HepG2 (cell line): Measurements from ENCODE around the gene ABHD17A. TPM values are rescaled to one million over a fixed set of nuclear protein-coding genes. Genes with fewer than 3 reads are reported as not detected.
A peak's percentile ranks its signal among the peaks of the same experiment; 100 is the strongest.

ENCODE experiments used
- ATF2 ChIP-seq: sonication (generic); formaldehyde crosslinking; IDR thresholded peaks from 2 replicates; pipeline ENCODE4 v1.4.0; 2020; ENCODE audit warnings: missing genetic modification reagents
- BRD4 ChIP-seq: sonication (generic); formaldehyde crosslinking; IDR thresholded peaks from 2 replicates; pipeline ENCODE4 v1.4.0; 2020; ENCODE audit warnings: missing genetic modification reagents
- CCDC6 ChIP-seq: sonication (generic); formaldehyde crosslinking; IDR thresholded peaks from 2 replicates; pipeline ENCODE4 v1.8.1; 2022; ENCODE audit warnings: mild to moderate bottlenecking, missing genetic modification reagents, moderate library complexity
- CENPBD1 ChIP-seq: sonication (generic); formaldehyde crosslinking; IDR thresholded peaks from 2 replicates; pipeline ENCODE4 v1.8.0; 2022; ENCODE audit warnings: missing genetic modification reagents, low read depth, mild to moderate bottlenecking, borderline replicate concordance
- FOXA1 ChIP-seq, 2 experiments: fragments of 450-650 bp in 1 of 2; sonication (generic) in 1 of 2; formaldehyde crosslinking in 1 of 2; IDR thresholded peaks; 2 replicates each; pipeline versions ENCODE4 v1.4.0 to v1.6.1; 2016 to 2020; ENCODE audit warnings: missing genetic modification reagents in 1 of 2
- JARID2 ChIP-seq: sonication (generic); formaldehyde crosslinking; IDR thresholded peaks from 2 replicates; pipeline ENCODE4 v1.8.1; 2023; ENCODE audit warnings: missing genetic modification reagents, inconsistent platforms; ENCODE audit not compliant: insufficient replicate concordance
- KAT2B ChIP-seq: fragments of 150-350 bp; IDR thresholded peaks from 2 replicates; pipeline ENCODE4 v1.6.1; 2014; ENCODE audit warnings: low read depth, low read length, borderline replicate concordance
- KDM1A ChIP-seq: IDR thresholded peaks from 2 replicates; pipeline ENCODE4 v1.6.1; 2016; ENCODE audit warnings: missing compliant biosample characterization
- MATR3 ChIP-seq: sonication (generic); formaldehyde crosslinking; IDR thresholded peaks from 2 replicates; pipeline ENCODE4 v1.4.0; 2020; ENCODE audit warnings: missing genetic modification reagents
- MEIS1 ChIP-seq: sonication (generic); formaldehyde crosslinking; IDR thresholded peaks from 2 replicates; pipeline ENCODE4 v1.9.0; 2021; ENCODE audit warnings: mild to moderate bottlenecking, missing genetic modification reagents, moderate library complexity, borderline replicate concordance
- MLLT10 ChIP-seq: sonication (generic); formaldehyde crosslinking; IDR thresholded peaks from 2 replicates; pipeline ENCODE4 v1.4.0; 2020; ENCODE audit warnings: missing genetic modification reagents
- NR2C2 ChIP-seq: sonication (generic); formaldehyde crosslinking; IDR thresholded peaks from 2 replicates; pipeline ENCODE4 v1.4.0; 2020; ENCODE audit warnings: missing genetic modification reagents, mild to moderate bottlenecking, moderate library complexity, borderline replicate concordance
- SOX6 ChIP-seq, 2 experiments: fragments of 450-650 bp in 1 of 2; sonication (generic) in 1 of 2; formaldehyde crosslinking in 1 of 2; IDR thresholded peaks; 2 replicates each; pipeline versions ENCODE4 v1.4.0 to v1.6.1; 2017 to 2020; ENCODE audit warnings: antibody characterized with exemption in 1 of 2, mild to moderate bottlenecking in 1 of 2, missing genetic modification reagents in 1 of 2
- TSC22D2 ChIP-seq: sonication (generic); formaldehyde crosslinking; IDR thresholded peaks from 2 replicates; pipeline ENCODE4 v1.5.1; 2020; ENCODE audit warnings: missing genetic modification reagents, mild to moderate bottlenecking, borderline replicate concordance
- ZBTB26 ChIP-seq: IDR thresholded peaks from 2 replicates; pipeline ENCODE4 v1.6.1; 2016; ENCODE audit warnings: missing compliant biosample characterization, missing genetic modification reagents, borderline replicate concordance
- ZNF263 ChIP-seq: sonication (generic); formaldehyde crosslinking; IDR thresholded peaks from 2 replicates; pipeline ENCODE4 v1.4.0; 2020; ENCODE audit warnings: missing genetic modification reagents
- ZNF281 ChIP-seq: sonication (generic); formaldehyde crosslinking; IDR thresholded peaks from 2 replicates; pipeline ENCODE4 v1.4.0; 2020; ENCODE audit warnings: missing genetic modification reagents, borderline replicate concordance
- ZNF34 ChIP-seq: sonication (generic); formaldehyde crosslinking; IDR thresholded peaks from 2 replicates; pipeline ENCODE4 v1.4.0; 2020; ENCODE audit warnings: mild to moderate bottlenecking, missing genetic modification reagents, borderline replicate concordance
- ZNF446 ChIP-seq: sonication (generic); formaldehyde crosslinking; IDR thresholded peaks from 2 replicates; pipeline ENCODE4 v1.5.0; 2020; ENCODE audit warnings: mild to moderate bottlenecking, missing genetic modification reagents
- ZNF562 ChIP-seq: sonication (generic); formaldehyde crosslinking; IDR thresholded peaks from 2 replicates; pipeline ENCODE4 v1.8.0; 2022; ENCODE audit warnings: missing genetic modification reagents, borderline replicate concordance
- ZNF644 ChIP-seq: IDR thresholded peaks from 2 replicates; pipeline ENCODE4 v1.6.1; 2016; ENCODE audit warnings: low read depth
- ZNF672 ChIP-seq: sonication (generic); formaldehyde crosslinking; IDR thresholded peaks from 2 replicates; pipeline ENCODE4 v1.8.1; 2022; ENCODE audit warnings: missing genetic modification reagents
- ZNF746 ChIP-seq: sonication (generic); formaldehyde crosslinking; IDR thresholded peaks from 2 replicates; pipeline ENCODE4 v1.8.0; 2022; ENCODE audit warnings: mild to moderate bottlenecking, missing genetic modification reagents
- ZNF878 ChIP-seq: sonication (generic); formaldehyde crosslinking; IDR thresholded peaks from 2 replicates; pipeline ENCODE4 v1.8.1; 2023; ENCODE audit warnings: mild to moderate bottlenecking, missing genetic modification reagents, moderate library complexity
- polyA plus RNA-seq, 8 experiments: library from polyadenylated mRNA; depleted of rRNA in 3 of 8; stranded (reverse) in 7 of 8; unstranded in 1 of 8; fragments of >200 nt; fragmentation: Illumina TruSeq in 4 of 8; extraction: Trizol in 4 of 8; gene quantifications; 2 replicates each; pipeline versions ENCODE4 v1.2.1 to v1.2.3, GENCODE V29; 2011 to 2016; ENCODE audit warnings: low read depth in 4 of 8, missing spikeins in 1 of 8, mixed read lengths in 1 of 8; ENCODE audit not compliant: insufficient read depth in 1 of 8
- total RNA-seq, 5 experiments: library from RNA; depleted of rRNA; stranded (reverse); fragments of >200 nt; fragmentation: Illumina TruSeq; extraction: Trizol; gene quantifications; 2 replicates each; pipeline ENCODE4 v1.2.3, GENCODE V29; 2016; ENCODE audit warnings: low read depth in 1 of 5

The ABHD17A gene
- total and polyA plus RNA-seq, 2 of the 13 experiments (the other 11 are each of a cell fraction or from before 2014, with no cell fraction given): 27.7 to 40.8 TPM

- TF ChIP-seq ZNF562 (CRISPR knock-in tag) (no peak), ATF2 (CRISPR knock-in tag) (no peak), NR2C2 (peak; percentile 99), ZNF281 (CRISPR knock-in tag) (peak; percentile 22; the same call in 1 of the 2 replicates), ZNF34 (CRISPR knock-in tag) (peak; percentile 75; the same call in 1 of the 2 replicates), FOXA1 (IDR thresholded peaks at IDR 0.05) (no peak), FOXA1 (CRISPR knock-in tag; IDR thresholded peaks at IDR 0.05) (no peak), ZNF746 (peak; percentile 30; the same call in 1 of the 2 replicates), ZNF644 (no peak), ZNF446 (0 out of 2 replicates have a peak, but pooled peaks have one; percentile 46), ZNF878 (CRISPR knock-in tag) (no peak), MATR3 (no peak), BRD4 (CRISPR knock-in tag) (no peak), MEIS1 (CRISPR knock-in tag) (no peak; the same call in 1 of the 2 replicates), ZNF672 (CRISPR knock-in tag) (peak; percentile 100), MLLT10 (CRISPR knock-in tag) (no peak), KAT2B (no peak), JARID2 (no peak), SOX6 (IDR thresholded peaks at IDR 0.05) (no peak), SOX6 (CRISPR knock-in tag; IDR thresholded peaks at IDR 0.05) (peak; percentile 8; the same call in 1 of the 2 replicates), ZBTB26 (CRISPR knock-in tag) (no peak), CENPBD1 (CRISPR knock-in tag) (no peak), TSC22D2 (CRISPR knock-in tag) (no peak), KDM1A (CRISPR knock-in tag) (0 out of 2 replicates have a peak, but pooled peaks have one; percentile 48), ZNF263 (CRISPR knock-in tag) (peak; percentile 61; the same call in 1 of the 2 replicates), CCDC6 (CRISPR knock-in tag) (no peak)
Measured at GRCh38 chr19:1905110-1905862, 20.0 kb upstream of the ABHD17A start, which contains the start of the genes ADAT3 and SCAMP4 (continued).
